HG03060 (cell line): ENCODE results near the gene IGSF9.

ENCODE experiments used
- ATAC-seq: cut with Tn5 transposase; IDR thresholded peaks from one replicate; pipeline ENCODE4 v1.9.1; 2021; ENCODE audit warnings: low read depth, moderate number of reproducible peaks; ENCODE audit not compliant: unreplicated experiment

IGSF9 gene, protein sequence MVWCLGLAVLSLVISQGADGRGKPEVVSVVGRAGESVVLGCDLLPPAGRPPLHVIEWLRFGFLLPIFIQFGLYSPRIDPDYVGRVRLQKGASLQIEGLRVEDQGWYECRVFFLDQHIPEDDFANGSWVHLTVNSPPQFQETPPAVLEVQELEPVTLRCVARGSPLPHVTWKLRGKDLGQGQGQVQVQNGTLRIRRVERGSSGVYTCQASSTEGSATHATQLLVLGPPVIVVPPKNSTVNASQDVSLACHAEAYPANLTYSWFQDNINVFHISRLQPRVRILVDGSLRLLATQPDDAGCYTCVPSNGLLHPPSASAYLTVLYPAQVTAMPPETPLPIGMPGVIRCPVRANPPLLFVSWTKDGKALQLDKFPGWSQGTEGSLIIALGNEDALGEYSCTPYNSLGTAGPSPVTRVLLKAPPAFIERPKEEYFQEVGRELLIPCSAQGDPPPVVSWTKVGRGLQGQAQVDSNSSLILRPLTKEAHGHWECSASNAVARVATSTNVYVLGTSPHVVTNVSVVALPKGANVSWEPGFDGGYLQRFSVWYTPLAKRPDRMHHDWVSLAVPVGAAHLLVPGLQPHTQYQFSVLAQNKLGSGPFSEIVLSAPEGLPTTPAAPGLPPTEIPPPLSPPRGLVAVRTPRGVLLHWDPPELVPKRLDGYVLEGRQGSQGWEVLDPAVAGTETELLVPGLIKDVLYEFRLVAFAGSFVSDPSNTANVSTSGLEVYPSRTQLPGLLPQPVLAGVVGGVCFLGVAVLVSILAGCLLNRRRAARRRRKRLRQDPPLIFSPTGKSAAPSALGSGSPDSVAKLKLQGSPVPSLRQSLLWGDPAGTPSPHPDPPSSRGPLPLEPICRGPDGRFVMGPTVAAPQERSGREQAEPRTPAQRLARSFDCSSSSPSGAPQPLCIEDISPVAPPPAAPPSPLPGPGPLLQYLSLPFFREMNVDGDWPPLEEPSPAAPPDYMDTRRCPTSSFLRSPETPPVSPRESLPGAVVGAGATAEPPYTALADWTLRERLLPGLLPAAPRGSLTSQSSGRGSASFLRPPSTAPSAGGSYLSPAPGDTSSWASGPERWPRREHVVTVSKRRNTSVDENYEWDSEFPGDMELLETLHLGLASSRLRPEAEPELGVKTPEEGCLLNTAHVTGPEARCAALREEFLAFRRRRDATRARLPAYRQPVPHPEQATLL

DNA sequence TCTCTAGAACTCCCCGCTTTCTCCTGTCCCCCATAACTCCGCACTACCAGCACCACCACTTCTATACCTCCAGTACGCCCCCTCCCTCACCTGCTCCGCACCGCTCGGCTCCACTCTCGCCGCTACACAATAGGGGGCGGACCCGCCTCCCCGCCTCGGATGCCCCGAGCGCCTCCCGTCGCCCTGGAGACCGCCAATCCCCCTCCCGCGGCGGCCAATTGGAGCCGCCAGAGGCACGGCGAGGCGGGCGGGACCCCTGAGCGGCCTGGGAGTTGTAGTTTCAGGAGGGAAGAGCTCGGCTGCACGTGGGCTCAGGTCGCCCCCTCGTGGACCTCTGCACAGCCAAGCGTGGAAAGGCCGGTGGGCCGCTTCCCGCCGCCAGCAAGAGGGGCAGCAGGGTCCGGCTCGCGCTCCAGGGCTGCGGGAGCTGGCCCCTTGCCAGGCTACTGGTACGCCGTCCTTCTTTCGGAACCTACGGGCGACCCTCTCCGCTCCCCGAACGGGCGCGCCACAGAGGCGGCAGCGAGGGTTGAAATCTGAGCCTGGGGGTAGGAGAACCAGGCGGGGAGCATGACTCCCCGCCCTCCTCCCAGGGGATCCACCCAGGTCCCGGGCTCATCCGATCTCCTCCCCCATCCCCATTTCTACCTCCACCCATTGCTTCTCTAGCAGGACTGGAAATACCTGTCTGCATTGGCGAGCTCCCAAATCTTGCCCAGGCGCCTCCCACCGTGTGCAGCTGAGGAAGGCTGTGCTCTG is at the start of gene IGSF9:
TSS of gene IGSF9 (minus strand) at position 131 of the 759 bp plus-strand sequence. CDS start 2,159 bp downstream, outside the sequence.
- no peak for ATAC-seq

DNA sequence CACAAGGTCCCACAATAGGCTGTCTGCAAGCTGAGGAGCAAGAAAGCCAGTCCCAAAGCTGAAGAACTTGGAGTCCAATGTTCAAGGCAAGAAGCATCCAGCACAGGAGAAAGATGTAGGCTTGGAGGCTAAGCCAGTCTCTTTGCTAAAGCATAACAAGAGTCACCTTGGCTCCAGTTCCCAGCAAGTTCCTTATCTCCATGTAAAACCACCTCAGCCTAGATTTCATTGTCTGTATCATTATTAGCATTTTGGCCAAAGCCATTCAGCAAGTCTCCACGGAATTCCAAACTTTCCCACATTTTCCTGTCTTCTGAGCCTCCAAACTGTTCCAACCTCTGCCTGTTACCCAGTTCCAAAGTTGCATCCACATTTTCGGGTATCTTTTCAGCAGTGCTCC is 49.5 kb upstream of the IGSF9 start:
- no peak for ATAC-seq

DNA sequence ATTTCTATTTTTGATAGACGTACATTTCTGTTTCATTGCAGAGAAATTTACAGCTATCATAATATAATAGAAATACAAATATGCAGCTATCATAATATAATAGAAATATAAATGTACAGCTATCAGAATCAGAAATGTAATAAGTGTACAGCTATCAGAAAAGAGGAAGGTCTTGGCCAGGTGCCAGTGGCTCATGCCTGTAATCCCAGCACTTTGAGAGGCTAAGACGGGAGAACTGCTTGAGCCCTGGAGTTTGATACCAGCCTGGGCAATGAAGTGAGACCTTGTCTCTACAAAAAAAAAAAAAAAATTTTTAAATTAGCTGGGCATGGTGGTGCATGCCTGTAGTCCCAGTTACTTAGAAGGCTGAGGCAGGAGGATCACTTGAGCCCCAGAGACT is 48.5 kb upstream of the IGSF9 start:
- no peak for ATAC-seq

DNA sequence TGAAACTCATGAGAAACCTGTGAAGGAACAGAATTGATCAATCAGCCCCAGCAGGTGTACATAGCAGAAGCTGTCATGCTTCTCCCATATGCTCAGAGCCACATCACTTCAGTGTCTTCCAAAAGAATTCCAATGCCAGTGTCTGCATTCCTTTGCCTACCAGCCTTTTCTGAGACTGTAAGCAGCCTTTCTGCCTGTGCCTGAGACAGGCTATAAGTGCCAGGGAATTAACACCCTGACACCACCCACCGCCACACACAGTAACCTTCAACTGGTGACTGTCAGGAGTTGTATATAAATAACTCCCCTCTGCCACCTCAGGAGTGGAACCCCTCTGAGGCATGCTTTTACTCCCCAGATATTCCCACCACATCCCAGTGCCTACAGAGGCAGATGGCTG is 46.7 kb upstream of the IGSF9 start:
- no peak for ATAC-seq

DNA sequence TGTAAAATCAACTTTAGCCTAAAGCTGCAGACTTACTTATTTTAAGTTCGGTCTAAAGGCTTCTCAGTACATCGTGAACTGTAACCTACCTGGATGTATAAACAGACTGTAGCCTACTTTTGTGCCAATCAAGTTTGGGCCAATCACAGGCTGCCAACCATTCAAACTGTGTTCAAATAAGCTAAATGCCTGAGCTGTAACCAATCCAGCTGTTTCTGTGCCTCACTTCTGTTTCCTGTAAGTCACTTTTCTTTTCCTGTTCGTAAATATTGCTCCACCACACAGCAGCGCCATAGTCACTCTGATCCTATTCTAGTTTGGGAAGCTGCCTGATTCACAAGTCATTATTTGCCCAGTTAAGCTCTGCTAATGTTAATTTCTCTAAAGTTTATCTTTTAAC is 46.1 kb upstream of the IGSF9 start:
- no peak for ATAC-seq

DNA sequence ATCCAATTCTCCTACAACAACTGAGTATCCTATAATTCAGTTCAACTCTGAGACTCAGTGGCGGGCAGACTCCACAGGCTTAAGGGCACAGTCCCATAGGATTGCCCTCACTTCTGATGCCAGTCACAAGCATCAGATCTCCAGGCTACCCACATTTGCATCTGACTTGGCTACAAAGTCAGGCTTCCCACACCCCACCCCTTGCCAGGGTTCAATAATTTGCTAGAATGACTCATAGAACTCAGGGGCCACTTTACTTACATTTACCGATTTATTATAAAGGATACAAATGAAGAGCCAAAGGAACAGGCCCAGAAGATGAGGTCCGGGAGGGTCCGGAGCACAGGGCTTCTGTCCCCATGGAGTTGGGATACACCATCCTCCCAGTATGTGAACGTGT is 44.6 kb upstream of the IGSF9 start:
- no peak for ATAC-seq

DNA sequence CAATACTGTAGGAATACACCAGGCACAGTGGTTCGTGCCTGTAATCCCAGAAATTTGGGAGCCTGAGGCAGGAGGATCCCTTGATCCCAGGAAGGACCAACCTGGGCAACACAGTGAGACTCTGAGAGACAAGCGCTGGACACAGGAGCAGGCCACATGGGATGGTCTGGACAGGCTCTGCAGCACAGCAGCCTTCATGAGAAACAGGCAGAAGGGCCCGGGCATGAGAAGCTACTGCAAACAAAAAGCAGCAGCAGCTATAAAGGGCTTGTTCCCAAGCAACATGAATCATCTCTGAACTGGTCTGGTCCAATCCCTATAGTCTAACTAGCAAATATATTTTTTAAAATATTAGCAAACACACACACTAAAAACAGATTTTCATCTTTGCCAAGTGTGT is 44.2 kb upstream of the IGSF9 start:
- ATAC-seq = no peak

DNA sequence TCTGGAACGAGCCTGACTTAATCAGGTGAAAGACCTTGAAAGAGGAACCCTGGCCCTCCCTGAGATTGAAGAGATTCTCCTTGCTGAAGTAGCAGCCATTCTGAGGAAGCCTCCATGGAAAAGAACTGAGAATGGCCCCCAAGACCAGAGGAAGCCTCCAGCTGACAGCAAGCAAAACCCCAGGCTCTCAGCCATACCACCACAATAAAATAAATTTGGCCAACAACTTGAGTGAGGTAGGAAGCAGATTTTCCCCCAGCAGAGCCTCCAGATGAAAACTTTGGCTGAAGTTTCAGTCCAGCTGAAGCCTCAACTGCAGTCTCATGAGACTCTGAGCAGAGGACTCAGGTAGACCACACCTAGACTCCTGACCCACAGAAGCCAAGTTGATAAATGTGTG is 42.6 kb upstream of the IGSF9 start:
- no peak for ATAC-seq

DNA sequence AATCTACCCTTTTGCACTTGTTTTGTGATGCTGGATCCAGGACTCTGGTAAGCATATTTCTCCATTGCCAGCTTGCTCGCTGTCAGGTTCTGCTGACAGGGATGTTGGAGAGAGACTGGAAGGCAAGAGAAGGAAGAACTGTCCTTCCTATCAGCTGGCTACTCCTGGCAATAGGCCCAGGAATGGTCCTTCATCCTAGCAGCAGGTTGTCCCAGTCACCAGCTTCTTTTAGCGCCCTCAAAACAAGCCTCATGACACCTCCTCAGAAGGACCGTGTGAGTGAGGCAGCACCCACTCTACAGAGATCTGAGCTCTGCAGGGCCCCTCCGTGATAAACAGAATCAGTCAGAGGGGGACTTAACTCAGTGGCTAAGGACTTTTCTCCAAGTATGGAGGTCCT is 41.8 kb upstream of the IGSF9 start:
- no peak for ATAC-seq

DNA sequence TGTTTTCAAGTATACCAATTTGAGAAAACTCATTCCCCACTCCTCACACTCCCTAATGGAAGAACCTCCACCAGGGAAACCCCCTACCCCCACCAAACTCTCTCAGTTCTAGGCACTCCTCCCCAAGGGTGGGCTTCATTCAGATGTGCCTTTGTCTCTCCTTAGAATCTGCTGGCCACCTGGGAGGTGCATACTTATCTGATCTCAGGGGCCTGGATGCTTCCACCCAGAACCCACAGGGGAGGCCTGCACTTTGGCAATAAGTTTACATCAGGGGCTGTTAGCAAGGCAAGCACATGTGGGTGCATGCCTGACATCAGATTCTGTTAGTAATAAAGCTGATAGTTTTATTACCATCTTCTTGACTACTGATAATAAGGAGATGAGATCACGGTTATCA is 41.1 kb upstream of the IGSF9 start:
- ATAC-seq = no peak

DNA sequence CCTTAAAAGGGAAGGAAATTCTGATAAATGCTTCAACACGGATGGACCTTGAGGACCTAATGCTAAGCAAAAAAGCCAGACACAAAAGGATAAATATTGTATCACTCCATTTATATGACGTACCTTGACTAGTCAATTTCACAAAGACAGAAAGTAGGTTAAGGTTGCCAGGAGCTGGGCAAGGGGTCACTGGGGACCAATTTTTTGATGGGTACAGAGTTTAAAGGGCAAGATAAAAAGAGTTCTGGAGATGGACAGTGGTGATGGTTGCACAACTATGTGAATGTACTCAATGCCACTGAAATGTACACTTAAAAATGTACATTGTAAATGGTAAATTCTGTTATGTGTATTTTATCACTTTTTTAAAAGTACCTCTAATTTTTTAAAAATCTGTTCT is 40.7 kb upstream of the IGSF9 start:
- no peak for ATAC-seq

DNA sequence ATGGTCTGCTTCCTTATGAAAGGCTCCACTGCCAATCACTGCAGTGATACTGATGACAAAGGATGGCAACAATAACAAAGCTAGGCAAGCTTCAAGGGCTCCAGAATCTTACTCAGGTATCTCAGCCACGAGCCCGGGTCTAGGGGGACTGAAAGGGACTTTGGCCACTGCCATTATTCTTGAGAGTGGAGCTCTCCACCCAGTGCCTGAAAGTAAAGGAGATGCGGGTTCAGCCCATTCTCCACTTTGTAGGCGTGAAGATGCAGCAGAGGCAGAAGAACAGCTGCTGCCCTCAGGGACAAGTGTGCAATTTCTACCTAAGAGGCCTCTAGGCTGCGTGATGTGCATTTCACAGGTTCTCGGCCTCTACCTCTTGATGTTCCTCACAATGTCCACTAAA is 40.1 kb upstream of the IGSF9 start:
- no peak for ATAC-seq

DNA sequence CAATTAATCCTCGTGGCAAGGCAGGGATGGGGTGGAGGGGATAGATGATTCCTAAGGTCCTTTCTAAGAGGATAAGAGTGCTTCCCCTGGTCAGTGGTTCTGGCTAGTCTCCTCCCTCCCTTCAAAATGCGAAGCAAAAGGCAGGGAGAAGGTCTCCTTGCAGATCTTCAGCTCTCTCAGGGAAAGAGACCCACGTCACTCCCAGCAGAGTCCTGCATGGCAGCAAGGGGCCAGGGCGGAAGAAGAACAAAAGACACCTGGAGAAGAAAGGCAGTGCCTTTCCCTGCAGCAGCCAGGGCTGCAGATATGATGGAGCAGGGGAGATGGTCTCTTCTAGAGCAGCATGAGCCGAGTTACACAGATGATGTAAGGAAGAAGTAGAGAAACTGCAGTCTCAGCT is 38.3 kb upstream of the IGSF9 start:
- ATAC-seq = no peak

DNA sequence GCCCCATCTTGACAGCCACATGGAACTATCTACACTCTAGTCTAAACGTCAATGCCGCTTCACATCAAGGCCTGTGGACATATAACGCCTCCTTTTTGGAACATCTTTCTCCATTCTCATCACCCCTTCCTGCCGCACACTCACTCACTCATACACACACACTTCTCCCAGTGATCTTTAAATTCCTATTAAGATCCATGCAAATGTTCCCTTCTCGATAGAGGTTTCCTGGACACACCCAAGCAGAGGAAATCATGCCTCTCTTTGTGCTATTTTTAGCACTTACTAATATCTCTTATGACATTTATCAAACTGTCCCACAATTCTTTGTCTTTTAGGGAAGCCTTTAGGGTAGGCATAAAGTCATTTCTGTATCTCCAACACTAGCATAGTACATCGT is 36.9 kb upstream of the IGSF9 start:
- ATAC-seq = no peak

DNA sequence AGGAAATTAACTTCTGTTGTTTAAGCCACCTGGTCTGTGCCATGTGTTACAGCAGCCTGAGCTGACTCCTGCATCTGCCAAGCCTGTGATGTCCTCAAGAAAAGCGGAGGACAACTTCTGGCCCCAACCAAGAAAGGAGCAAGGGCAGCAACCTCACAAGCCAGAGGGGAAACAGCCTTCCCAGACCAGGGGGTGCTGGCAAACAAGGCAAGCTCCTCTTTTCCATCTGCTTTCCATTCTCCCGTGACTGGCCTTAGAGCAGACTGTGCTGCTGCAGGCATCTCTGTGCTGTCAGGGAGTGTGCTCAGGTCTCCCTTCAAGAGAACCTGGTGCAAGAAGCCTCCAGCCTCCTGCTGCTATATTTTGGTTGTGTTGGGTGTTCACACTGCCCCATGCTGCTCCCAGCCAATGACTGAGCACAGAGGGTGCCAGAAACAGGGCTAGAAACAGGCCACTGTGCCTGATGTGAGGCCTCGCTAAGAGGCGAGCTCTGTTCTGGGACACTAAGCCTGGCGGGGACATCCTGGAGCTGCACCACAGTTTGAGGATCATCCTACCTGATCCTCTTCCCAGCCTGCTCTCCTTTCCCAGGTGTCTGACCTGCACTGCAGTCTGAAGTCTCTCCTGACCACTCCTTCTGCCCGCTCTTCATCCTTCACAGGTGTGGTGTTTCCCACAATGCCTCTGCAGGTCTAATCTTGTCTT is 36.1 kb upstream of the IGSF9 start:
- ATAC-seq = no peak

DNA sequence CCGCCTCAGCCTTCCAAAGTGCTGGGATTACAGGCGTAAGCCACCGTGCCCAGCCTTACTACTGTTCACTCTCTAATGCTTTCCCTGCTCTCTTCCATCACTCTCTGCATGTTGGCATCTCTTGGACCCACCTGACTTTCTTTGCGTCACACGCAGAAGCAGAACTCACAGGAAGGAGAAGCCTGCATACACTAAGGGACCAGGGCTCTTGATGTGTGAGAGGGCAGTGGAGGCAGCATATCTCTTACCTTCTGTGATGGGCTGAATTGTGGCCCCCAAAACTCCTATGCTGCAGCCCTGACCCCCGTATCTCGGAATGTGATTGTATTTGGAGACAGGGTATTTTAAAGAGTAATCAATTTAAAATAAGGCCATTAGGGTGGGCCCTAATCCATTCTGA is 35.4 kb upstream of the IGSF9 start:
- no peak for ATAC-seq

DNA sequence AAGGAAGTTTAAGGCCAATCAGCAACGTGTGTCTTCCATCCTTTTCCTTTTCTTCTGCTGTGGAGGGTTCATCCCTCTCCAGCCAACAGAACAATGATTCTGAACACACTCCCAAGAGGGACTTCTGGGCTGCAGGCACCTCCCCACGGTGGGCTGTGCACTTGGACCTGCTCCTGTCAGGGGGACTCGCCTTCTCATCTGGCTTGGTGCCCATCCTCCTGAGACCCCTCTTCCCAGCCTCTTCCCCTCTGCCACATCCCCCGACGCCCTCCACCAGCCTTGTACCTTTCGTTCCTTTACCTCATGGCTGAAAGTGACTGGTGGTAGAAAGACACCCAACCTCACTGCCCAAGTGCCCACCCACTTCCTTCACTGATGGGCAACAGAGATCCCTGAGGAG is 34.7 kb upstream of the IGSF9 start:
- ATAC-seq = no peak

DNA sequence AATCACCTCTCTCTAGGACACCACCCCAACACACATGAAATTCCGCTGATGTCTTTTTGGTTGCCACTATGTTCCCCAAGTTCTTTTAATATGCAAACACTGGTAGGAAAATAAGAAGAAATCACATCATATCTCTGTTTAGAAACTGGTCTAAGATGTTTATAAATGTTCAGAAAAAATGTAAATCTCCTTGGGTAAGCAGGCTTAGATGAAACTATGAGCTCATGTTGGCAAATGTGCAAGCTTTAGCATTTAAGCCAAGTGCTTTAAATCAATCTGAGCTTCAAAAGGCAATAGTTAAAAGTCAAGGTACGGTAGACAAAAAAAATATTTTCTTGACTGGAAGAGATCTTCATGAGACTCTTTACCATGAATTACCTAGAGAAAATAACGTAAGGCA is 33.8 kb upstream of the IGSF9 start:
- ATAC-seq = no peak

DNA sequence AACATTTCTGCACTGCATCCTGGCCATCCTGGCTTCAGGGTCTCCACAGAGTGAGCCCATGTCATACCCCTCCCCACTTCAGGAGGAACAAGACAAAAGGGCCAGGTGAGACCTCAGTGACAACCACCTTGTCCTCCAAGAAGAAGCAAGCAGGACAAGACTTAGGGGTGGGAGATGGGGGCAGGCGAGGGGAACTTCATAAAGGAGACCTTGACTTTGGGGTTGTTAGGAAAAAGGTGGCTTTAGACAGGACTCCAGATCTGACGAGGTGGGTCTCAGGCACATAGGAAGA is 32.6 kb upstream of the IGSF9 start:
- ATAC-seq = no peak
